NCI-H2196 treated with DMSO at 0.1 percent for 48 hours (cell line): ENCODE results near the gene MBNL1.
A peak's percentile ranks its signal among the peaks of the same experiment; 100 is the strongest.

Source experiments
- DNase-seq: peaks from one replicate; lab custom pipeline; 2025; ENCODE audit not compliant: unreplicated experiment; lab: John Stamatoyannopoulos, UW

The MBNL1 gene

GRCh38 chr3:152295344-152295743 lies 26.6 kb downstream of the MBNL1 start:
- no peak for DNase-seq

- no peak for DNase-seq
Measured at GRCh38 chr3:152295806-152296205, 27.1 kb downstream of the MBNL1 start.

GRCh38 chr3:152296382-152296781 lies 27.7 kb downstream of the MBNL1 start:
- no peak for DNase-seq

- DNase-seq = no peak
Measured at GRCh38 chr3:152296971-152297370, 28.2 kb downstream of the MBNL1 start.

- peak; percentile 70 for DNase-seq
Measured at GRCh38 chr3:152298393-152299248, 29.9 kb downstream of the MBNL1 start.

- DNase-seq = no peak
Measured at GRCh38 chr3:152299249-152299976, 30.7 kb downstream of the MBNL1 start.

- no peak for DNase-seq
Measured at GRCh38 chr3:152300029-152300731, 31.5 kb downstream of the MBNL1 start.

GRCh38 chr3:152301745-152302181 lies 33.0 kb downstream of the MBNL1 start:
- DNase-seq = no peak

GRCh38 chr3:152302521-152303021 lies 33.8 kb downstream of the MBNL1 start:
- no peak for DNase-seq

- no peak for DNase-seq
Measured at GRCh38 chr3:152304160-152304559, 35.4 kb downstream of the MBNL1 start.

GRCh38 chr3:152305075-152305474 lies 36.3 kb downstream of the MBNL1 start:
- no peak for DNase-seq

GRCh38 chr3:152307829-152308474 lies 39.2 kb downstream of the MBNL1 start:
- no peak for DNase-seq

GRCh38 chr3:152308475-152308844 lies 39.7 kb downstream of the MBNL1 start:
- no peak for DNase-seq

- DNase-seq = no peak
Measured at GRCh38 chr3:152309031-152309430, 40.3 kb downstream of the MBNL1 start.

- no peak for DNase-seq
Measured at GRCh38 chr3:152309535-152310307, 41.0 kb downstream of the MBNL1 start.

GRCh38 chr3:152313430-152313829 lies 44.7 kb downstream of the MBNL1 start:
- no peak for DNase-seq

GRCh38 chr3:152313914-152314313 lies 45.2 kb downstream of the MBNL1 start:
- DNase-seq = no peak

GRCh38 chr3:152314677-152315353 lies 46.1 kb downstream of the MBNL1 start:
- DNase-seq = no peak

GRCh38 chr3:152315623-152316022 lies 46.9 kb downstream of the MBNL1 start:
- no peak for DNase-seq

- DNase-seq = no peak
Measured at GRCh38 chr3:152316318-152316717, 47.6 kb downstream of the MBNL1 start.
